Hindlimb muscle (tissue), 1 donor: ENCODE measurements around the gene CDK5. TPM values are rescaled to one million over a fixed set of nuclear protein-coding genes. Genes with fewer than 3 reads are reported as not detected.

Experiments used
- DNase-seq: peaks from one replicate; pipeline ENCODE4 v3.0.0-alpha.2; 2013
- polyA plus RNA-seq: library from polyadenylated mRNA; unstranded; fragments of 120-200 nt; gene quantifications from one replicate; pipeline ENCODE4 v1.2.1, GENCODE V29; 2013; ENCODE audit not compliant: insufficient read length

CDK5 gene
- polyA plus RNA-seq, 1 donor: 9.7 TPM

- DNase-seq: no peak
Measured at GRCh38 chr7:151071032-151071866, 13.6 kb upstream of the CDK5 start.

- DNase-seq: no peak
Measured at GRCh38 chr7:151070574-151070960, 12.9 kb upstream of the CDK5 start.

GRCh38 chr7:151069841-151070573 is 12.3 kb upstream of the CDK5 start:
- no peak for DNase-seq

GRCh38 chr7:151068069-151068773 is 10.5 kb upstream of the CDK5 start:
- no peak for DNase-seq

GRCh38 chr7:151066273-151066974 is 8.7 kb upstream of the CDK5 start:
- no peak for DNase-seq

- DNase-seq: no peak
Measured at GRCh38 chr7:151065516-151065915, 7.8 kb upstream of the CDK5 start.

GRCh38 chr7:151064993-151065392 is 7.3 kb upstream of the CDK5 start:
- DNase-seq: no peak

GRCh38 chr7:151064454-151064853 is 6.8 kb upstream of the CDK5 start:
- DNase-seq: no peak

GRCh38 chr7:151063212-151063561 is 5.5 kb upstream of the CDK5 start:
- DNase-seq: no peak

GRCh38 chr7:151062399-151063211 is 4.9 kb upstream of the CDK5 start:
- no peak for DNase-seq

- DNase-seq: no peak
Measured at GRCh38 chr7:151062111-151062398, 4.4 kb upstream of the CDK5 start.

- no peak for DNase-seq
Measured at GRCh38 chr7:151061213-151062110, 3.8 kb upstream of the CDK5 start.

- DNase-seq: no peak
Measured at GRCh38 chr7:151060416-151061212, 2.9 kb upstream of the CDK5 start.

- no peak for DNase-seq
Measured at GRCh38 chr7:151060113-151060415, 2.4 kb upstream of the CDK5 start.

- DNase-seq: peak; percentile 93
Measured at GRCh38 chr7:151059367-151060112, 1.8 kb upstream of the CDK5 start, which contains the start of gene SLC4A2. Gene SLC4A2, plus strand, starts transcription at chr7:151059589. Its CDS starts 2,399 bp downstream, at chr7:151061988.

- DNase-seq: no peak
Measured at GRCh38 chr7:151058781-151059366, 1.2 kb upstream of the CDK5 start.

- peak; percentile 99 for DNase-seq
Measured at GRCh38 chr7:151057989-151058780, 488 bp upstream of the CDK5 start.
